Measurements from ENCODE around the gene ZNF570.

ZNF570 gene

GRCh38 chr19:37511186-37511585 is 42.0 kb downstream of the ZNF570 start:
- no peak for TF ChIP-seq SIN3A (IDR thresholded peaks at IDR 0.05; ENCODE audit: borderline replicate concordance, insufficient read depth, low read length)
- no peak for TF ChIP-seq POLR2AphosphoS5 (IDR thresholded peaks at IDR 0.05; ENCODE audit: low read depth, low read length)
- TF ChIP-seq, protein P1, sequence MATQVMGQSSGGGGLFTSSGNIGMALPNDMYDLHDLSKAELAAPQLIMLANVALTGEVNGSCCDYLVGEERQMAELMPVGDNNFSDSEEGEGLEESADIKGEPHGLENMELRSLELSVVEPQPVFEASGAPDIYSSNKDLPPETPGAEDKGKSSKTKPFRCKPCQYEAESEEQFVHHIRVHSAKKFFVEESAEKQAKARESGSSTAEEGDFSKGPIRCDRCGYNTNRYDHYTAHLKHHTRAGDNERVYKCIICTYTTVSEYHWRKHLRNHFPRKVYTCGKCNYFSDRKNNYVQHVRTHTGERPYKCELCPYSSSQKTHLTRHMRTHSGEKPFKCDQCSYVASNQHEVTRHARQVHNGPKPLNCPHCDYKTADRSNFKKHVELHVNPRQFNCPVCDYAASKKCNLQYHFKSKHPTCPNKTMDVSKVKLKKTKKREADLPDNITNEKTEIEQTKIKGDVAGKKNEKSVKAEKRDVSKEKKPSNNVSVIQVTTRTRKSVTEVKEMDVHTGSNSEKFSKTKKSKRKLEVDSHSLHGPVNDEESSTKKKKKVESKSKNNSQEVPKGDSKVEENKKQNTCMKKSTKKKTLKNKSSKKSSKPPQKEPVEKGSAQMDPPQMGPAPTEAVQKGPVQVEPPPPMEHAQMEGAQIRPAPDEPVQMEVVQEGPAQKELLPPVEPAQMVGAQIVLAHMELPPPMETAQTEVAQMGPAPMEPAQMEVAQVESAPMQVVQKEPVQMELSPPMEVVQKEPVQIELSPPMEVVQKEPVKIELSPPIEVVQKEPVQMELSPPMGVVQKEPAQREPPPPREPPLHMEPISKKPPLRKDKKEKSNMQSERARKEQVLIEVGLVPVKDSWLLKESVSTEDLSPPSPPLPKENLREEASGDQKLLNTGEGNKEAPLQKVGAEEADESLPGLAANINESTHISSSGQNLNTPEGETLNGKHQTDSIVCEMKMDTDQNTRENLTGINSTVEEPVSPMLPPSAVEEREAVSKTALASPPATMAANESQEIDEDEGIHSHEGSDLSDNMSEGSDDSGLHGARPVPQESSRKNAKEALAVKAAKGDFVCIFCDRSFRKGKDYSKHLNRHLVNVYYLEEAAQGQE (IDR thresholded peaks at IDR 0.05; ENCODE audit: insufficient read depth in 1 of 2, low read depth in 2 of 2, low read length in 2 of 2), result no peak
- TF ChIP-seq TAF1 (IDR thresholded peaks at IDR 0.05; ENCODE audit: borderline replicate concordance, insufficient read depth, low read length), result no peak
- no peak for TF ChIP-seq FOXP2 (optimal IDR thresholded peaks at IDR 0.05; ENCODE audit: borderline replicate concordance, extremely low read depth, extremely low read length, insufficient read depth)

DNA sequence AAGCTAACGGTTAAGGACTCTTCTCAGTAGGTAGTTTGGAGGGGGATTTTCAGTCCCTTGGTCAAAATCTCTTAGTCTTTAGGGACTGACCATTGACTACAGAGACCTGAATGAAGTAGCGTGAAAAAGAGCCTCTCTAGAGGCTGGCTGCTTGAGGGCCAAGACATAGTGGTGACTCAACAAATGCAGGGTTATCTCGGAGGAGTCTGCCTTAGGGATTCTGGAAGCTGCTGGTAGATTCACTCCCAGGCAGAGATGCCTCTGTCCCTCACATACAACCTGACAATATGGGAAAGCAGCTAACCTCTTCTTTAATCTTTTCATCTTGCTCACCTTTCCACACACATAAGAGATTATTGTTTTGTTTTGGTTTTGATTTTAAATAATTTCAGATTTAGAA is 42.7 kb downstream of the ZNF570 start:
- TF ChIP-seq SIN3A (IDR thresholded peaks at IDR 0.05; ENCODE audit: borderline replicate concordance, insufficient read depth, low read length), result no peak

- TF ChIP-seq, protein P1 (IDR thresholded peaks at IDR 0.05; ENCODE audit: insufficient read depth in 1 of 2, low read depth in 2 of 2, low read length in 2 of 2), result no peak
- TF ChIP-seq SIN3A (IDR thresholded peaks at IDR 0.05; ENCODE audit: borderline replicate concordance, insufficient read depth, low read length), result no peak
- TF ChIP-seq POLR2AphosphoS5 (IDR thresholded peaks at IDR 0.05; ENCODE audit: low read depth, low read length), result no peak
- TF ChIP-seq TAF1 (IDR thresholded peaks at IDR 0.05; ENCODE audit: borderline replicate concordance, insufficient read depth, low read length), result no peak
- TF ChIP-seq FOXP2 (optimal IDR thresholded peaks at IDR 0.05; ENCODE audit: borderline replicate concordance, extremely low read depth, extremely low read length, insufficient read depth), result no peak
Measured at GRCh38 chr19:37513397-37513796, 44.2 kb downstream of the ZNF570 start.

GRCh38 chr19:37519890-37520289 is 50.7 kb downstream of the ZNF570 start:
- TF ChIP-seq TAF1 (IDR thresholded peaks at IDR 0.05; ENCODE audit: borderline replicate concordance, insufficient read depth, low read length) (no peak), FOXP2 (optimal IDR thresholded peaks at IDR 0.05; ENCODE audit: borderline replicate concordance, extremely low read depth, extremely low read length, insufficient read depth) (no peak), SIN3A (IDR thresholded peaks at IDR 0.05; ENCODE audit: borderline replicate concordance, insufficient read depth, low read length) (no peak), POLR2AphosphoS5 (IDR thresholded peaks at IDR 0.05; ENCODE audit: low read depth, low read length) (no peak)
- TF ChIP-seq, protein P1 (IDR thresholded peaks at IDR 0.05; ENCODE audit: insufficient read depth in 1 of 2, low read depth in 2 of 2, low read length in 2 of 2), result no peak

DNA sequence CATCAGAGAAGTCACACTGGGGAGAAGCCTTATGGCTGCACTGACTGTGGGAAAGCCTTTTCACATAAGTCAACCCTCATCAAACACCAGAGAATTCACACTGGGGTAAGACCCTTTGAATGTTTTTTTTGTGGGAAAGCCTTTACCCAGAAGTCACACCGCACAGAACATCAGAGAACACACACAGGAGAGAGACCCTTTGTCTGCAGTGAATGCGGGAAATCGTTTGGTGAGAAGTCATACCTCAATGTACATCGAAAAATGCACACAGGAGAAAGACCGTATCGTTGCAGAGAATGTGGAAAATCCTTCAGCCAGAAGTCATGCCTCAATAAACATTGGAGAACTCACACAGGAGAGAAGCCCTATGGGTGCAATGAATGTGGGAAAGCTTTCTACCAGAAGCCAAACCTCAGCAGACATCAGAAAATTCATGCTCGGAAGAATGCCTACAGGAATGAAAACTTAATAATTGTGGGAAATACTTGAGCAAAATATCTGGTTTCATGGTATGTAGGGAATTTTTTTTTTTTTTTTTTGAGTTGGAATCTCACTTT is 68.3 kb downstream of the ZNF570 start:
- TF ChIP-seq POLR2AphosphoS5 (IDR thresholded peaks at IDR 0.05; ENCODE audit: low read depth, low read length), result no peak

All from PFSK-1 (cell line).